Ovary (tissue), 9 donors: ENCODE measurements around the gene MAP3K21. TPM values are rescaled to one million over a fixed set of nuclear protein-coding genes. Genes with fewer than 3 reads are reported as not detected.

Experiments
- DNase-seq, 5 donors: peaks; one replicate each; pipeline ENCODE4 v3.0.0-alpha.2; 2019 to 2020
- H3K27ac ChIP-seq, 2 donors: fragments of 200-600 bp; one replicate each; pipeline versions ENCODE4 v1.5.1 to v1.8.0; 2019 to 2022
- H3K27me3 ChIP-seq: fragments of 200-600 bp; one replicate; pipeline ENCODE4 v1.8.0; 2022
- H3K36me3 ChIP-seq: fragments of 200-600 bp; sonication (generic); one replicate; pipeline ENCODE4 v1.5.1; 2019
- H3K4me1 ChIP-seq: one replicate; pipeline ENCODE4 v1.8.1; 2013; ENCODE audit warnings: mild to moderate bottlenecking, moderate library complexity; ENCODE audit not compliant: insufficient read depth
- H3K4me3 ChIP-seq: fragments of 200-600 bp; sonication (generic); one replicate; pipeline ENCODE4 v1.5.1; 2017
- H3K9me3 ChIP-seq, 2 donors: fragments of 200-600 bp in 1 of 2; sonication (generic) in 1 of 2; one replicate each; pipeline versions ENCODE4 v1.5.1 to v1.8.1; 2013 to 2019; ENCODE audit warnings: mild to moderate bottlenecking in 1 of 2, moderate library complexity in 1 of 2
- CTCF ChIP-seq, 3 donors: fragments of 450-650 bp in 2 of 3; fragments of 200-600 bp in 1 of 3; IDR thresholded peaks; one replicate each; pipeline versions ENCODE4 v1.5.1 to v1.8.0; 2016 to 2022; ENCODE audit warnings: antibody characterized with exemption in 3 of 3, mild to moderate bottlenecking in 1 of 3
- EP300 ChIP-seq: sonication (generic); formaldehyde crosslinking; IDR thresholded peaks from one replicate; pipeline ENCODE4 v1.6.1; 2017; ENCODE audit warnings: antibody characterized with exemption
- POLR2A ChIP-seq: fragments of 450-650 bp; IDR thresholded peaks from one replicate; pipeline ENCODE4 v1.6.1; 2017; ENCODE audit warnings: antibody characterized with exemption, mild to moderate bottlenecking, moderate library complexity
- WGBS, 3 donors: extraction: QIAGEN DNeasy Blood & Tissue Kit in 1 of 3; methylation state at CpG; one replicate each; pipeline versions ENCODE4 v1.1.5 to v1.1.7; 2013 to 2017; 5-methylcytosine and 5-hydroxymethylcytosine counted together
- intact Hi-C, 4 donors: fragments of 100-400 bp; cut with DNase I; formaldehyde crosslinking; loops; one replicate each; pipeline versions ENCODE4 v1.11.0 to v1.15.1; 2022 to 2023
- polyA plus RNA-seq, 2 donors: library from polyadenylated mRNA; stranded (reverse); fragments of 200-250 nt in 1 of 2; fragments of 350-450 nt in 1 of 2; fragmentation: Illumina TruSeq in 1 of 2; extraction: RNeasy Lipid Tissue Mini Kit (QIAGEN cat#74804) in 1 of 2; gene quantifications; one replicate each; pipeline ENCODE4 v1.2.3, GENCODE V29; 2013 to 2014
- total RNA-seq, 7 donors: library from RNA; depleted of rRNA in 2 of 7; stranded (reverse); fragments of >200 nt in 2 of 7; fragmentation: NEBNext Ultra II Directional in 3 of 7; extraction: Animal tissue kit (Norgen Biotek cat#: 25700) in 3 of 7; gene quantifications; one replicate each; pipeline versions ENCODE4 v1.1.0 to v1.2.4, GENCODE V29; 2016 to 2023
- donor health status: DM: no; HTN: no; CAD: no; lungs with moderate emphysema.
- donor health status: DM: no; HTN: no; CAD: no.
- donor health status: Bipolar disorder and iron deficiency.
- donor health status: DM: yes; HTN: yes; CAD: no.
- donor health status: DM: no; HTN: no; CAD: no.
- donor health status: DM: yes; HTN: yes; CAD: no.

MAP3K21 gene
- total and polyA plus RNA-seq, 9 donors, result 0.52 to 21.0 (median 1.7) TPM

DNA sequence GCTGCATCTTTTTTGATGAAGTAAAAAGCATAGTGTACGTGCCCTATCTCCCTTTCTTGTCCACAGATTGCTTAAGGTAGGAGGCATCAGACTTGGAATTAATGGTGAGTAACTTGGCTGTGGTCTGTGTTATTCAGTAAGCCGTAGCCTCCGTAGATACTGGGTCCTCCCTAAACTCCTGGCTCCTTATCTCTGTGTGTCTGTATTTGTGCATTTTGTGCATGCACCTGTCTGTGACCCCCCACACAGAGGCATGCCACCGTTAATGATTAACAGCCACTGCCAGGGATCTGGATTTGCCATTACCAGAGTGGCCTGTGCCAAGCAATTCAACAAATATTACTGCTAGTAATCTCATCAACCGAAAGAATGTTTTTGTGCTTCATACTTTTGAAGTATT, 31.9 kb downstream of the MAP3K21 start:
- intact Hi-C loops, result no loop called here
- no peaks in the 10 kb centered on the region for H3K36me3 ChIP-seq
- TF ChIP-seq POLR2A, result no peak
- TF ChIP-seq CTCF (IDR thresholded peaks at IDR 0.05), result no peak
- no peak for TF ChIP-seq EP300
- no peaks in the 10 kb centered on the region for H3K4me1 ChIP-seq
- 49 to 58% (median 54%) methylated on average over 5 of the region's 5 CpGs for WGBS, 3 donors
- H3K9me3 ChIP-seq, result no peaks in the 10 kb centered on the region
- H3K27ac ChIP-seq, result no peak overlapping the region
- DNase-seq, result no peak
- no peaks in the 10 kb centered on the region for H3K27me3 ChIP-seq
- no peak overlapping the region for H3K4me3 ChIP-seq

- no peak for DNase-seq
- Histone ChIP-seq H3K4me3 (no peak overlapping the region), H3K27me3 (no peaks in the 10 kb centered on the region), H3K27ac (no peak overlapping the region), H3K4me1 (no peaks in the 10 kb centered on the region), H3K36me3 (no peaks in the 10 kb centered on the region), H3K9me3 (no peaks in the 10 kb centered on the region)
- 94 to 99% (median 95%) methylated on average over 2 of the region's 2 CpGs for WGBS, 3 donors
- TF ChIP-seq CTCF (IDR thresholded peaks at IDR 0.05) (no peak), EP300 (no peak), POLR2A (no peak)
- intact Hi-C loops, result no loop called here
Measured at GRCh38 chr1:233359905-233360304, 32.4 kb downstream of the MAP3K21 start.

- intact Hi-C loops, result no loop called here
- 65 to 75% (median 67%) methylated on average over 6 of the region's 6 CpGs for WGBS, 3 donors
- H3K4me1 ChIP-seq, result no peaks in the 10 kb centered on the region
- H3K4me3 ChIP-seq, result no peak overlapping the region
- no peaks in the 10 kb centered on the region for H3K36me3 ChIP-seq
- H3K9me3 ChIP-seq, result no peaks in the 10 kb centered on the region
- no peaks in the 10 kb centered on the region for H3K27me3 ChIP-seq
- no peak for TF ChIP-seq EP300
- TF ChIP-seq POLR2A, result no peak
- no peak for DNase-seq
- no peak overlapping the region for H3K27ac ChIP-seq
Measured at GRCh38 chr1:233360525-233361102, 33.1 kb downstream of the MAP3K21 start.

GRCh38 chr1:233361876-233362275, 34.4 kb downstream of the MAP3K21 start:
- H3K4me1 ChIP-seq, result no peaks in the 10 kb centered on the region
- H3K27me3 ChIP-seq, result no peaks in the 10 kb centered on the region
- H3K4me3 ChIP-seq, result no peak overlapping the region
- WGBS, 3 donors, result 66 to 75% (median 71%) methylated on average over 19 of the region's 19 CpGs
- intact Hi-C loops, result no loop called here
- TF ChIP-seq POLR2A (no peak), EP300 (no peak)
- H3K27ac ChIP-seq, result no peak overlapping the region
- DNase-seq, result no peak
- no peaks in the 10 kb centered on the region for H3K9me3 ChIP-seq
- no peaks in the 10 kb centered on the region for H3K36me3 ChIP-seq

GRCh38 chr1:233362743-233363142, 35.2 kb downstream of the MAP3K21 start:
- no peak for TF ChIP-seq CTCF (IDR thresholded peaks at IDR 0.05)
- TF ChIP-seq POLR2A, result no peak
- no peak for TF ChIP-seq EP300
- Histone ChIP-seq H3K36me3 (no peaks in the 10 kb centered on the region), H3K4me3 (no peak overlapping the region), H3K27me3 (no peaks in the 10 kb centered on the region), H3K4me1 (no peaks in the 10 kb centered on the region), H3K9me3 (no peaks in the 10 kb centered on the region), H3K27ac (no peak overlapping the region)
- DNase-seq, result no peak
- WGBS, 3 donors, result 91 to 97% (median 94%) methylated on average over 1 of the region's 1 CpG
- intact Hi-C loops, result no loop called here
